GM19099 (cell line): Measurements from ENCODE around the gene UGT8.

Experiments
- POLR2A ChIP-seq: IDR thresholded peaks from 3 replicates; pipeline ENCODE4 v1.6.1; 2011; ENCODE audit warnings: low read depth; ENCODE audit not compliant: insufficient read length; ENCODE audit errors: extremely low read depth

UGT8 gene

GRCh38 chr4:114598191-114599121 lies at the start of gene UGT8:
Gene UGT8 (plus strand): TSS chr4:114598807. CDS start chr4:114622881, 24,074 bp downstream.
- TF ChIP-seq POLR2A = no peak

- no peak for TF ChIP-seq POLR2A
Observed at GRCh38 chr4:114549638-114550037, 49.0 kb upstream of the UGT8 start.

GRCh38 chr4:114558446-114559020 lies 40.1 kb upstream of the UGT8 start:
- no peak for TF ChIP-seq POLR2A

- no peak for TF ChIP-seq POLR2A
Observed at GRCh38 chr4:114561590-114561989, 37.0 kb upstream of the UGT8 start.

- no peak for TF ChIP-seq POLR2A
Observed at GRCh38 chr4:114562176-114562904, 36.3 kb upstream of the UGT8 start.

GRCh38 chr4:114563536-114564315 lies 34.9 kb upstream of the UGT8 start:
- no peak for TF ChIP-seq POLR2A

- TF ChIP-seq POLR2A = no peak
Observed at GRCh38 chr4:114577386-114577785, 21.2 kb upstream of the UGT8 start.

GRCh38 chr4:114582621-114583020 lies 16.0 kb upstream of the UGT8 start:
- TF ChIP-seq POLR2A = no peak

- no peak for TF ChIP-seq POLR2A
Observed at GRCh38 chr4:114588305-114588704, 10.3 kb upstream of the UGT8 start.

GRCh38 chr4:114593526-114593925 lies 5.1 kb upstream of the UGT8 start:
- no peak for TF ChIP-seq POLR2A

- TF ChIP-seq POLR2A = no peak
Observed at GRCh38 chr4:114595207-114595606, 3.4 kb upstream of the UGT8 start.

GRCh38 chr4:114595921-114596320 lies 2.7 kb upstream of the UGT8 start:
- TF ChIP-seq POLR2A = no peak

GRCh38 chr4:114597410-114598115 lies 1.0 kb upstream of the UGT8 start:
- no peak for TF ChIP-seq POLR2A

GRCh38 chr4:114599231-114599902 lies 760 bp downstream of the UGT8 start:
- no peak for TF ChIP-seq POLR2A
